ENCODE measurements around the gene G3BP2.

- TF ChIP-seq CTCF (IDR thresholded peaks at IDR 0.05) (no peak), POLR2A (IDR thresholded peaks at IDR 0.05) (no peak)
Observed at GRCh38 chr4:75698162-75698962, 25.2 kb upstream of the G3BP2 start.

All from prostate gland (tissue), 2 donors.